ENCODE measurements around the gene PRKCI. TPM values are rescaled to one million over a fixed set of nuclear protein-coding genes. Genes with fewer than 3 reads are reported as not detected.

The PRKCI gene
- total and polyA plus RNA-seq, 4 donors: 18.7 to 181 (median 35.2) TPM

DNA sequence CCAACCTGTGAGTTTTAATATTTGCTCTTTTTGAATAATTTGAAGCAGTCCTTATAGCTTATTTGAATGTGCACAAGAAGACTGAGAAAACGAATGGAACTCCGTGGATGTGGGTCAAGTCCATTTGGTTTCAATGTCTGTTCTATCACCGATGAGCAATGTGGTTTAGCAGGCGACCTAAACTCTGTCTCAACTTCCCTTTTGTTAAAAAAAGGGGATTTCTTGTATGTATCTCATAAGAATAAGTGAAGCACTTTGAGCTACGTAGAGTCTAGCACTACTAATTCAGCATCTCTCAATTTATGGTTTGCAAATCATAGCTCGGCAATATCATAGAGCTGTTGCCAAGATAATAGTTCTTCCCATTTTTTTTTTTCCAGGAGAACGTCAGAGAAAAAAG, 130.7 kb downstream of the PRKCI start:
- TF ChIP-seq, protein P1, sequence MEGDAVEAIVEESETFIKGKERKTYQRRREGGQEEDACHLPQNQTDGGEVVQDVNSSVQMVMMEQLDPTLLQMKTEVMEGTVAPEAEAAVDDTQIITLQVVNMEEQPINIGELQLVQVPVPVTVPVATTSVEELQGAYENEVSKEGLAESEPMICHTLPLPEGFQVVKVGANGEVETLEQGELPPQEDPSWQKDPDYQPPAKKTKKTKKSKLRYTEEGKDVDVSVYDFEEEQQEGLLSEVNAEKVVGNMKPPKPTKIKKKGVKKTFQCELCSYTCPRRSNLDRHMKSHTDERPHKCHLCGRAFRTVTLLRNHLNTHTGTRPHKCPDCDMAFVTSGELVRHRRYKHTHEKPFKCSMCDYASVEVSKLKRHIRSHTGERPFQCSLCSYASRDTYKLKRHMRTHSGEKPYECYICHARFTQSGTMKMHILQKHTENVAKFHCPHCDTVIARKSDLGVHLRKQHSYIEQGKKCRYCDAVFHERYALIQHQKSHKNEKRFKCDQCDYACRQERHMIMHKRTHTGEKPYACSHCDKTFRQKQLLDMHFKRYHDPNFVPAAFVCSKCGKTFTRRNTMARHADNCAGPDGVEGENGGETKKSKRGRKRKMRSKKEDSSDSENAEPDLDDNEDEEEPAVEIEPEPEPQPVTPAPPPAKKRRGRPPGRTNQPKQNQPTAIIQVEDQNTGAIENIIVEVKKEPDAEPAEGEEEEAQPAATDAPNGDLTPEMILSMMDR (IDR thresholded peaks at IDR 0.05; ENCODE audit: control extremely low read depth, extremely low read depth): no peak
- Histone ChIP-seq H3K4me3 (no peak overlapping the region), H3K27ac (ENCODE audit: low read depth in 1 of 2, low read length in 1 of 2) (no peak overlapping the region), H3K9ac (ENCODE audit: insufficient read depth in 1 of 2, low read length in 2 of 2) (no peak overlapping the region), H3K36me3 (ENCODE audit: control insufficient read depth in 4 of 4, insufficient read depth in 4 of 4, low read length in 4 of 4) (no peaks in the 10 kb centered on the region), H3K27me3 (ENCODE audit: control insufficient read depth in 3 of 3, insufficient read depth in 3 of 3, low read length in 2 of 3) (no peaks in the 10 kb centered on the region), H3K9me3 (ENCODE audit: control insufficient read depth in 4 of 4, insufficient read depth in 3 of 4, low read length in 3 of 4) (no peaks in the 10 kb centered on the region), H3K4me1 (ENCODE audit: control insufficient read depth in 5 of 5, insufficient read depth in 5 of 5, low read length in 5 of 5) (peaks cover 2 to 17% (median 9%) of the 10 kb centered on the region in 5 donors)
- DNase-seq: no peak
- no peak for ATAC-seq (ENCODE audit: insufficient read depth, low FRiP score)
- 45 to 68% methylated on average over 7 of the region's 7 CpGs for WGBS, 2 donors

DNA sequence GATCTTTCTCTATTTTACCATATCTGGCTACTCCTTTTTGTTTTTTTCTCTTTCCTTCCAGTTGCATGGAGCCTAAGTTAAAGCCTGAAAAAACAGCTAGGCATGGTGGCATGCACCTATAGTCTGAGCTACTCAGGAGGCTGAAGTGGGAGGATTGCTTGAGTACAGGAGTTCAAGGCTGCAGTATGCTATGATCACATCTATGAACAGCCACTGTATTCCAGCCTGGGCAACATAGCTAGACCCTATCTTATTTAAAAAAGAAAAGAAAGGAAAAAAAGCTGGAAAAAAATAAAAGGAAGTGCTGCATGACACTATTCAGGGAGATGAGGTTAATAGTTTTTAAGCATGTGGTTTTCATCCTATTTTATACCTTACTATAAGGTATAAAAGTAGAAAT, 131.3 kb downstream of the PRKCI start:
- Histone ChIP-seq H3K9me3 (ENCODE audit: control insufficient read depth in 4 of 4, insufficient read depth in 3 of 4, low read length in 3 of 4) (no peaks in the 10 kb centered on the region), H3K27me3 (ENCODE audit: control insufficient read depth in 3 of 3, insufficient read depth in 3 of 3, low read length in 2 of 3) (no peaks in the 10 kb centered on the region), H3K9ac (ENCODE audit: insufficient read depth in 1 of 2, low read length in 2 of 2) (no peak overlapping the region), H3K27ac (ENCODE audit: low read depth in 1 of 2, low read length in 1 of 2) (no peak overlapping the region), H3K4me1 (ENCODE audit: control insufficient read depth in 5 of 5, insufficient read depth in 5 of 5, low read length in 5 of 5) (peaks cover 4 to 17% (median 9%) of the 10 kb centered on the region in 5 donors), H3K36me3 (ENCODE audit: control insufficient read depth in 4 of 4, insufficient read depth in 4 of 4, low read length in 4 of 4) (no peaks in the 10 kb centered on the region), H3K4me3 (no peak overlapping the region)
- ATAC-seq (ENCODE audit: insufficient read depth, low FRiP score) (no peak), DNase-seq (no peak)
- TF ChIP-seq, protein P1 (IDR thresholded peaks at IDR 0.05; ENCODE audit: control extremely low read depth, extremely low read depth): no peak

DNA sequence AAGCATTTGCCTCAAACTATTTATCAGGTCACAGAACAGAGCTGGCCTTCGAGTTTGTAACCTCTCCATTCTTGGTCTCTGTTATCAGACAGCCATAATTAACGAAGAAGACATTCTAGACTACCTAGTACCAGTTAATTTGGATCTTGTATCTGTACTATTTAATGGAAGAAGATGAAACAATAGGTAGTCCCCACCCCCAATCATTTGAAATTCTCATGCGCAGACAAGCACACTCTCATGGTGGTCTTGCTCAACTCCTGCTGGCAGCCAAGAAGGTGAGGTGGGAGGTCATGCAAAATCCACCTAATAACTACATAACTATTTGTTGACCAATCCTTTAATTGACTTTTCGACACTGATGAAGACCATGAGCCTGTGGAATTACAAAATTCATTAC, 132.5 kb downstream of the PRKCI start:
- 93 to 96% methylated on average over 4 of the region's 4 CpGs for WGBS, 2 donors
- TF ChIP-seq, protein P1 (IDR thresholded peaks at IDR 0.05; ENCODE audit: control extremely low read depth, extremely low read depth): no peak
- Histone ChIP-seq H3K9ac (ENCODE audit: insufficient read depth in 1 of 2, low read length in 2 of 2) (peak overlapping the region in 1 of 2 donors; percentile 86), H3K27me3 (ENCODE audit: control insufficient read depth in 3 of 3, insufficient read depth in 3 of 3, low read length in 2 of 3) (no peaks in the 10 kb centered on the region), H3K4me3 (no peak overlapping the region), H3K4me1 (ENCODE audit: control insufficient read depth in 5 of 5, insufficient read depth in 5 of 5, low read length in 5 of 5) (peaks cover 4 to 21% (median 10%) of the 10 kb centered on the region in 5 donors), H3K36me3 (ENCODE audit: control insufficient read depth in 4 of 4, insufficient read depth in 4 of 4, low read length in 4 of 4) (peaks cover 0 to 2% (median 0%) of the 10 kb centered on the region in 4 donors), H3K27ac (ENCODE audit: low read depth in 1 of 2, low read length in 1 of 2) (no peak overlapping the region), H3K9me3 (ENCODE audit: control insufficient read depth in 4 of 4, insufficient read depth in 3 of 4, low read length in 3 of 4) (no peaks in the 10 kb centered on the region)
- ATAC-seq (ENCODE audit: insufficient read depth, low FRiP score) (no peak), DNase-seq (no peak)

Small RNA genes within 50 kb of the gene (small RNA-seq; reads per million reads assigned to genes)
- not detected for gene RF00019 (ENCODE audit: low replicate concordance)

Other genes starting within 250 kb of the PRKCI start
- 10 to 100 TPM; 18.7 to 23.3 TPM for gene GPR160, start 184.4 kb upstream of the PRKCI start, total RNA-seq
- 10 to 100 TPM; 16.9 to 22.7 TPM for gene GPR160, start 184.4 kb upstream of the PRKCI start, polyA plus RNA-seq
- 100 to 1,000 TPM in 1 of 2 donors, 10 to 100 TPM in 1; 52.6 to 110 TPM for gene PHC3, start 40.7 kb upstream of the PRKCI start, total RNA-seq
- 1 to 10 TPM; 7.6 to 9.7 TPM for gene PHC3, start 40.7 kb upstream of the PRKCI start, polyA plus RNA-seq
- gene SKIL, start 135.3 kb downstream of the PRKCI start, total RNA-seq: 100 to 1,000 TPM in 1 of 2 donors, 10 to 100 TPM in 1; 57.3 to 110 TPM
- 10 to 100 TPM; 16.5 to 19.6 TPM for gene SKIL, start 135.3 kb downstream of the PRKCI start, polyA plus RNA-seq
- 10 to 100 TPM in 1 of 2 donors, 1 to 10 TPM in 1; 6.0 to 11.5 TPM for gene CLDN11, start 196.4 kb downstream of the PRKCI start, total RNA-seq
- 1 to 10 TPM; 2.1 to 3.7 TPM for gene CLDN11, start 196.4 kb downstream of the PRKCI start, polyA plus RNA-seq

Data from lung (tissue), 13 donors.